Stomach (tissue), 9 donors: ENCODE results near the gene BBOX1. TPM values are rescaled to one million over a fixed set of nuclear protein-coding genes. Genes with fewer than 3 reads are reported as not detected.

ENCODE experiments used
- DNase-seq, 2 donors: peaks; one replicate each; pipeline versions ENCODE4 v3.0.0 to v3.0.0-alpha.2; 2013 to 2019
- H3K27ac ChIP-seq, 5 donors: fragments of 200-600 bp in 4 of 5; sonication (generic) in 4 of 5; one replicate each; pipeline ENCODE4 v1.5.1; 2013 to 2019; ENCODE audit warnings: mild to moderate bottlenecking in 1 of 5, moderate library complexity in 1 of 5
- H3K27me3 ChIP-seq, 3 donors: fragments of 200-600 bp; sonication (generic); one replicate each; pipeline ENCODE4 v1.5.1; 2017 to 2019; ENCODE audit warnings: mixed run types in 1 of 3
- H3K36me3 ChIP-seq, 4 donors: fragments of 200-600 bp; sonication (generic); 1 replicate in 3 of 4; 2 replicates in 1 of 4; pipeline ENCODE4 v1.5.1; 2016 to 2019
- H3K4me1 ChIP-seq, 4 donors: fragments of 200-600 bp; sonication (generic); one replicate each; pipeline ENCODE4 v1.5.1; 2016 to 2019
- H3K4me3 ChIP-seq, 4 donors: fragments of 200-600 bp; sonication (generic) in 3 of 4; one replicate each; pipeline ENCODE4 v1.5.1; 2016 to 2019; ENCODE audit warnings: mild to moderate bottlenecking in 1 of 4
- H3K9me3 ChIP-seq, 4 donors: fragments of 200-600 bp; sonication (generic); one replicate each; pipeline ENCODE4 v1.5.1; 2016 to 2019
- CTCF ChIP-seq, 7 experiments: fragments of 450-650 bp in 4 of 7; fragments of 200-600 bp in 3 of 7; sonication (generic) in 3 of 7; IDR thresholded peaks; one replicate each; pipeline ENCODE4 v1.5.1; 2016 to 2019; ENCODE audit warnings: antibody characterized with exemption in 7 of 7, control low read depth in 2 of 7, mild to moderate bottlenecking in 1 of 7
- EP300 ChIP-seq: sonication (generic); formaldehyde crosslinking; IDR thresholded peaks from one replicate; pipeline ENCODE4 v1.6.1; 2017; ENCODE audit warnings: antibody characterized with exemption
- POLR2A ChIP-seq, 4 donors: fragments of 450-650 bp; IDR thresholded peaks; one replicate each; pipeline ENCODE4 v1.6.1; 2016; ENCODE audit warnings: antibody characterized with exemption in 4 of 4, control low read depth in 2 of 4, mild to moderate bottlenecking in 1 of 4, moderate library complexity in 1 of 4
- POLR2AphosphoS5 ChIP-seq, 3 donors: sonication (generic); formaldehyde crosslinking; IDR thresholded peaks; one replicate each; pipeline ENCODE4 v1.6.1; 2016; ENCODE audit warnings: antibody characterized with exemption in 3 of 3
- WGBS, 5 donors: extraction: QIAGEN DNeasy Blood & Tissue Kit in 3 of 5; methylation state at CpG; one replicate each; pipeline versions ENCODE4 v1.1.5 to v1.1.7; 2013 to 2018; 5-methylcytosine and 5-hydroxymethylcytosine counted together
- intact Hi-C: fragments of 100-400 bp; cut with DNase I; formaldehyde crosslinking; loops from one replicate; pipeline ENCODE4 v1.15.1; 2023; ENCODE audit warnings: low total_unique reads
- polyA plus RNA-seq, 3 donors: library from polyadenylated mRNA; stranded (reverse); fragments of 200-250 nt; gene quantifications; one replicate each; pipeline ENCODE4 v1.2.3, GENCODE V29; 2013
- total RNA-seq, 5 donors: library from RNA; depleted of rRNA; stranded (reverse); fragments of >200 nt; gene quantifications; one replicate each; pipeline versions ENCODE4 v1.1.0 to v1.2.3, GENCODE V29; 2014 to 2016
- donor health status: healthy with polysubstance abuse.
- donor health status: Bipolar disorder and iron deficiency.
- donor health status: healthy.

BBOX1 gene
- total and polyA plus RNA-seq, 8 donors, result 0.31 to 6.7 (median 3.8) TPM; not detected in 3

- no peaks in the 10 kb centered on the region for H3K4me1 ChIP-seq
- H3K36me3 ChIP-seq, result no peaks in the 10 kb centered on the region
- H3K27me3 ChIP-seq, result no peaks in the 10 kb centered on the region
- intact Hi-C loops, result no loop called here
- H3K4me3 ChIP-seq, result no peak overlapping the region
- DNase-seq, result peak in 1 of 2 donors; percentile 85
- TF ChIP-seq POLR2A (IDR thresholded peaks at IDR 0.05) (no peak), POLR2AphosphoS5 (IDR thresholded peaks at IDR 0.05) (no peak), CTCF (IDR thresholded peaks at IDR 0.05) (no peak), EP300 (no peak)
- H3K9me3 ChIP-seq, result peaks cover 0 to 8% (median 3%) of the 10 kb centered on the region in 4 donors
- H3K27ac ChIP-seq, result no peak overlapping the region
- WGBS, 5 donors, result 31 to 60% (median 42%) methylated on average over 6 of the region's 6 CpGs
These were observed 14.6 kb downstream of the BBOX1 start for GRCh38 chr11:27055065-27055682.

- peaks cover 0 to 7% (median 0%) of the 10 kb centered on the region in 4 donors for H3K9me3 ChIP-seq
- no peaks in the 10 kb centered on the region for H3K4me1 ChIP-seq
- no peaks in the 10 kb centered on the region for H3K27me3 ChIP-seq
- TF ChIP-seq POLR2A (IDR thresholded peaks at IDR 0.05), result no peak
- TF ChIP-seq CTCF (IDR thresholded peaks at IDR 0.05), result no peak
- TF ChIP-seq POLR2AphosphoS5 (IDR thresholded peaks at IDR 0.05), result no peak
- no peak for TF ChIP-seq EP300
- intact Hi-C loops, result no loop called here
- H3K27ac ChIP-seq, result no peak overlapping the region
- 76 to 87% (median 85%) methylated on average over 6 of the region's 6 CpGs for WGBS, 5 donors
- DNase-seq, result no peak
- H3K4me3 ChIP-seq, result no peak overlapping the region
- no peaks in the 10 kb centered on the region for H3K36me3 ChIP-seq
These were observed 16.6 kb downstream of the BBOX1 start for GRCh38 chr11:27057091-27057780.

GRCh38 chr11:27058456-27058855 lies 17.8 kb downstream of the BBOX1 start:
- no peak for TF ChIP-seq POLR2A (IDR thresholded peaks at IDR 0.05)
- TF ChIP-seq POLR2AphosphoS5 (IDR thresholded peaks at IDR 0.05), result no peak
- no peak for TF ChIP-seq EP300
- no peak for TF ChIP-seq CTCF (IDR thresholded peaks at IDR 0.05)
- Histone ChIP-seq H3K9me3 (peaks cover 0 to 7% (median 0%) of the 10 kb centered on the region in 4 donors), H3K4me1 (no peaks in the 10 kb centered on the region), H3K36me3 (no peaks in the 10 kb centered on the region), H3K27ac (no peak overlapping the region), H3K4me3 (no peak overlapping the region), H3K27me3 (no peaks in the 10 kb centered on the region)
- intact Hi-C loops, result no loop called here
- WGBS, 5 donors, result 58 to 95% (median 85%) methylated on average over 1 of the region's 1 CpG
- DNase-seq, result no peak

GRCh38 chr11:27059431-27059830 lies 18.8 kb downstream of the BBOX1 start:
- 38 to 89% (median 66%) methylated on average over 3 of the region's 3 CpGs for WGBS, 5 donors
- peaks cover 0 to 7% (median 0%) of the 10 kb centered on the region in 4 donors for H3K9me3 ChIP-seq
- intact Hi-C loops, result no loop called here

More at GRCh38 chr11:27059431-27059830, 18.8 kb downstream of the BBOX1 start:
- DNase-seq, result no peak
- Histone ChIP-seq H3K27ac (no peak overlapping the region), H3K4me1 (no peaks in the 10 kb centered on the region), H3K27me3 (no peaks in the 10 kb centered on the region), H3K4me3 (no peak overlapping the region), H3K36me3 (no peaks in the 10 kb centered on the region)
- TF ChIP-seq CTCF (IDR thresholded peaks at IDR 0.05), result no peak
- TF ChIP-seq EP300, result no peak
- TF ChIP-seq POLR2A (IDR thresholded peaks at IDR 0.05), result no peak
- TF ChIP-seq POLR2AphosphoS5 (IDR thresholded peaks at IDR 0.05), result no peak
